Neuron (in vitro differentiated cells): ENCODE results near the gene NKPD1.

Experiments
- H2AFZ ChIP-seq: one replicate; pipeline ENCODE4 v1.6.1; 2013; ENCODE audit warnings: low read depth, mild to moderate bottlenecking, inconsistent platforms, low read length, moderate library complexity
- H3K27me3 ChIP-seq: one replicate; pipeline ENCODE4 v1.6.1; 2013; ENCODE audit warnings: low read length; ENCODE audit not compliant: insufficient read depth
- H3K36me3 ChIP-seq: one replicate; pipeline ENCODE4 v1.6.1; 2013; ENCODE audit warnings: low read length; ENCODE audit not compliant: insufficient read depth
- H3K4me1 ChIP-seq: one replicate; pipeline ENCODE4 v1.6.1; 2013; ENCODE audit warnings: low read length; ENCODE audit not compliant: insufficient read depth
- H3K4me3 ChIP-seq: 2 replicates; pipeline ENCODE4 v1.5.1; 2013; ENCODE audit warnings: mild to moderate bottlenecking, low read length, moderate library complexity
- H3K9me3 ChIP-seq: one replicate; pipeline ENCODE4 v1.6.1; 2013; ENCODE audit warnings: low read length

NKPD1 gene

GRCh38 chr19:45169602-45170001 is 8.8 kb upstream of the NKPD1 start:
- H3K4me1 ChIP-seq: peaks cover 10% of the 10 kb centered on the region
- H3K4me3 ChIP-seq: no peak overlapping the region
- H3K27me3 ChIP-seq: no peaks in the 10 kb centered on the region
- H3K36me3 ChIP-seq: no peaks in the 10 kb centered on the region
- no peak overlapping the region for H2AFZ ChIP-seq
- no peaks in the 10 kb centered on the region for H3K9me3 ChIP-seq

DNA sequence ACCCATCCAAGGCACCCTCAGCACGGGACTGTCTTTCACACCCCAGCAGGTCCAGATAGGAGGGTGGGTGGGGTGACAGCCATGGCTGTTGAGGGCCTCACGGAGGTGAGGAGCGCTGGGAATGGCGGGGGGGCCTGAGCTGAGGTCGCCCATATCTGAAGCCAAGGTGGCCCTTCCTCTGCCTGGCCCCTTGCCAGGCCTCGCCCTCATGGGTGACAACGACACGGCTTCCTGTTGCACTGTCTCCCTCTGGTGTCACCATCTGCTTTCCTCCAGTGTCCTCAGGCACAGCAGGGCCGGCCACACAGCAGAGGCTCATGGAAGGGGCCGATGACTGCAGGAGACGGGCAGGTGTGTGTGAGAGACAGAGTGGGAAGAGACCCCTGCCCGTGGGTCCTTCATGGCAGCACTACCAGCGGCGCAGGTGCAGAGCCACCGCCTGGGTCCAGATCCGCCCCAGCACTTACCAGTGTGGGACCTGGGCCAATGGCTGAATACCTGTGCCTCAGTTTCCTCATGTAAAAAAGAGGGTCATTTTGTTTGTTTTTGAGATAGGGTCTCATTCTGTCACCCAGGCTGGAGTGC is 8.1 kb upstream of the NKPD1 start:
- H3K4me1 ChIP-seq: peaks cover 10% of the 10 kb centered on the region
- H3K27me3 ChIP-seq: no peaks in the 10 kb centered on the region
- H2AFZ ChIP-seq: no peak overlapping the region
- no peaks in the 10 kb centered on the region for H3K9me3 ChIP-seq
- H3K36me3 ChIP-seq: no peaks in the 10 kb centered on the region
- no peak overlapping the region for H3K4me3 ChIP-seq

GRCh38 chr19:45166723-45167252 is 6.0 kb upstream of the NKPD1 start:
- H2AFZ ChIP-seq: no peak overlapping the region
- H3K27me3 ChIP-seq: no peaks in the 10 kb centered on the region
- no peaks in the 10 kb centered on the region for H3K36me3 ChIP-seq
- peaks cover 10% of the 10 kb centered on the region for H3K4me1 ChIP-seq
- no peak overlapping the region for H3K4me3 ChIP-seq
- H3K9me3 ChIP-seq: no peaks in the 10 kb centered on the region

DNA sequence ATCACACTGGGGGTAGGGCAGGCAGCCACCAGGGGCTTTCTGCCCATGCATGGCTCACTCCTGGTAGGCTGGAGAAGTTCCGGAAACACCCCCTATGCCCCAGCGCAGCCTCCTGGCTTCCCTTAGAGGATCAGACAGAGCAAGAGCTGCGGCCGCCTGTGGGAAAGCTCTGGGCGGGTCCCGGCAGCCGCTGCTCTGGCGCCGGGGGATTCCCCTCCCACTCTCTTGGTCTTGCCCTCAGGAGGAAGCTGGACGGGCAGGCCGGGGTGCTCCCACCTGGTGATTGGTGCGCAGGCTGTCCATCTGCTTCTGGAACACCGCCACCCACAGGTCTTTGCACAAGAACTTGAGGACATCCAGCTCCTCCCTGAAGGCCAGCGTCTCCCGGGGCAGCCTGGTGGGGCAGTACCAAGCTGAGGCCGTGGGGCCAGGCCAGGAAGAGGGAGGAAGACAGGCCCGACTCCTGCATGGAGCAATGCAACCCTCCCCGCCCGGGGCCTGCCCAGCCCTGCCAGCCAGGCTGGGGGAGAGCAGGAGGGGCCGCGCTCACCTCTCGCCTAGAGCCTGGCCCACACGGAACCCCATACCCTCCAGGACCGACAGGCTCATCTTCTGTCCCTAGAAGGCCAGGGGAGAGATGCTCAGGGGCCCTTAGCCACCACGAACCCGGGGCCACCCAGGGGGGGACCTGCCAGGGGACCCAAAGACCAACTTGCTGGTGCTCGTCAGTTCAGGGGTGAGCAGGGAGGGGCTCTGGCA is 4.0 kb upstream of the NKPD1 start:
- no peak overlapping the region for H3K4me3 ChIP-seq
- no peaks in the 10 kb centered on the region for H3K9me3 ChIP-seq
- H3K36me3 ChIP-seq: no peaks in the 10 kb centered on the region
- no peak overlapping the region for H2AFZ ChIP-seq
- H3K27me3 ChIP-seq: peaks cover 12% of the 10 kb centered on the region
- H3K4me1 ChIP-seq: peaks cover 8% of the 10 kb centered on the region

- Histone ChIP-seq H3K27me3 (peaks cover 14% of the 10 kb centered on the region), H3K4me3 (no peak overlapping the region), H2AFZ (no peak overlapping the region), H3K36me3 (no peaks in the 10 kb centered on the region), H3K4me1 (peaks cover 8% of the 10 kb centered on the region), H3K9me3 (no peaks in the 10 kb centered on the region)
Measured at GRCh38 chr19:45163751-45164460, 3.1 kb upstream of the NKPD1 start.

DNA sequence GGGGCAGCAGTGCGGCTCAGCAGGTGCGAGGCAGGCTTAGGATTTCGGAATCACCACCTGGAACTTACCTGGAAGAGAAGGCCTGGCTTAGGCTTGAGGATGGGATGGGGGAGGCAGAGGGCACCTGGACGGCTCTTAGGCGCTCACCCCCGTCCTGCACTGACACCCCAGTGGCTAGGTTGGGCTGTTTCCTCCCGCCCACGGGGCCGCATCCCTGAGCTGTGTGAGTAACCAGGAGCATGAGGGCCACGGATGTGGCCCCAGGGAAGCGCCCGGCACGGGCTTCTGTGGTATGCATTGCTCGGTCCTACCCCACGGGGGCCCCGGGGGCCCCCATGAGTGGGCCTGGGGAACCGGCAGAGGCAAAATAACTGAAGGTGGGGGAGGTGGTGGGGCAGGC is 2.4 kb upstream of the NKPD1 start:
- peaks cover 8% of the 10 kb centered on the region for H3K4me1 ChIP-seq
- no peaks in the 10 kb centered on the region for H3K9me3 ChIP-seq
- peaks cover 16% of the 10 kb centered on the region for H3K27me3 ChIP-seq
- H2AFZ ChIP-seq: no peak overlapping the region
- H3K36me3 ChIP-seq: no peaks in the 10 kb centered on the region
- H3K4me3 ChIP-seq: no peak overlapping the region

DNA sequence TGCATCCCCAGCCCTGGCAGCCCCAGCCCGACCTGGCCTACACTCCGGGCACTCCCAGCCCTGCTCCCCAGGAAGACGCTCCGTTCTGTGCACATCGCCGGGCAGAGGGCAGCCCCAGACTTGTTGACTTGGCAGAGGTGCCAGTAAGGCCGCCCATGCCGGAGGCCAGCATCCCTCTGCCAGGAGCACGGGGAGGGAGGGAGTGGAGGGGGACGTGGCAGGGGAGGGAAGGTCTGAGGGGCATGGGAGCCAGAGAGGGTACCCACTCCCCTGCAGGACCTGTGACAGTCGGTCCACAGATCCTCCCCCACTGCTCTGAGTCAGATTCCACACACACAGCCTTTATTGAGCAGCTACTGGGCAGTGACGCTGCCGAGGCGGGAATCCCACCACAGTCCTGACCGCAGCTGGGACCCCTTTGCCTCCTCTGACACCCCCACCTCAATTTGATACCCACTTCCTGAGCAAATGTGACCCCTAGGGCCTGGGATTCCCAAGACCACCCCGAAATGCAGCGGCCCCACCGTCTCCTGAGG is 1.9 kb upstream of the NKPD1 start:
- Histone ChIP-seq H3K4me1 (peaks cover 8% of the 10 kb centered on the region), H3K27me3 (peaks cover 19% of the 10 kb centered on the region), H2AFZ (no peak overlapping the region), H3K36me3 (no peaks in the 10 kb centered on the region), H3K9me3 (no peaks in the 10 kb centered on the region), H3K4me3 (no peak overlapping the region)

DNA sequence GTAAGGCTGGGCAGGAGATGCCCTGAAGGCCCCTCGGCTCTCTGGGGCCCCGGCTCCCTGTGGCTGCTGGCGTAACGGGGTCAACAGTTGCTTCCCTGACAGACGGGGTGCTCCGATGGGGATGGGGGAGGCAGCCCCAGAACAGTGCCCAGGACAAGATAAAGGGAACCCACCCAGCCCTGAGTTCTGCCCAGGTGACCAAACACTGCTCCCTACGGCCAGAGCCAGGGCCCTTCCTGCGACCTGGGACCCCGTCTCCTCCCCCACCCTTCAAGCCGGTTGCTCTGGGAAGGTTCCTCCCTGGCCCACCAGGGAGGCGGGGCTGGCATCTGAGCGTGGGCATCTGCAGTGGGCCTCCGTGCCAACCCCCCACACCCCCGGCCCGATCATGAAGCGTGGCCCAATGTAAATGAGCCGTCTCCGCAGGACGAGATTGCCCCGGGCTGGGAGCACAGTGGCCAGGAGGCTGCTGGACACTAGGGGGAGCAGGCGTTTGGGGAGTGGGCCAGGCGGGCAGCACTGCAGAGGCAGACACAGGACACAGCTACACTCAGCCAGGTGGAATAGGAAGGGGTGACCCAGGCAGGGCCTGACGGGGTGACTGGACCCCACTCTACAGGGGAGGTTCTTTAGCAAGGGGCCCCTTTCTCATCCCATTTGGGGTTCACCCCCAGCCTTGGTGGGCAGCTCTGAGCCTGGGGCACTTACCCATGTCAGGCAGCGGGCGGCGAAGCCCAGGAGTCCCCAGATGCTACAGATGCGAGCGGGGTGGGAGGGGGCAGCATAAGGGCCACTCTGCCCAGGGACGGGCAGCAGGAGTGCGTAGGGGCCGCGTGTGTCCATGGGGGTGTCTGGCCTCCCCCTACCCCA is 1.2 kb upstream of the NKPD1 start:
- no peak overlapping the region for H2AFZ ChIP-seq
- no peaks in the 10 kb centered on the region for H3K9me3 ChIP-seq
- no peak overlapping the region for H3K4me3 ChIP-seq
- peaks cover 6% of the 10 kb centered on the region for H3K4me1 ChIP-seq
- peaks cover 19% of the 10 kb centered on the region for H3K27me3 ChIP-seq
- H3K36me3 ChIP-seq: no peaks in the 10 kb centered on the region

DNA sequence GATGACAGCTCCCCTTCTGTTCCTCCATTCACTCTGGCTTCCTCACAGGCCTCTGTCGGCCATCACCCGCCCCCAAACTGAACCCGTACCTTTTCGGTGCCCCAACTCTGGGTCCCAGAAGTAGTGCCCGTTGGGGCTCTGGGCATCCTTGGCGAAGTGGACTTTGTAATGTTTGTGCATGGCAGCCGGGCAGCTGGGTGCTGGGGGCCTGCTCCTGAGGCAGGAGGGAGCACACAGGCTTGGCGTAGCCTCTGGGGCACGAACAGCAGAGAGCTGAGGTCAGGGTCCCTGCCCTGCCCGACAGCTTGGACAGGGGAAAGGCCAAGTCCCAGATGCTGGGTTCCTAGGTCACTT is 834 bp downstream of the NKPD1 start:
- Histone ChIP-seq H3K9me3 (no peaks in the 10 kb centered on the region), H3K27me3 (peaks cover 19% of the 10 kb centered on the region), H3K4me1 (no peaks in the 10 kb centered on the region), H3K4me3 (no peak overlapping the region), H2AFZ (no peak overlapping the region), H3K36me3 (no peaks in the 10 kb centered on the region)

DNA sequence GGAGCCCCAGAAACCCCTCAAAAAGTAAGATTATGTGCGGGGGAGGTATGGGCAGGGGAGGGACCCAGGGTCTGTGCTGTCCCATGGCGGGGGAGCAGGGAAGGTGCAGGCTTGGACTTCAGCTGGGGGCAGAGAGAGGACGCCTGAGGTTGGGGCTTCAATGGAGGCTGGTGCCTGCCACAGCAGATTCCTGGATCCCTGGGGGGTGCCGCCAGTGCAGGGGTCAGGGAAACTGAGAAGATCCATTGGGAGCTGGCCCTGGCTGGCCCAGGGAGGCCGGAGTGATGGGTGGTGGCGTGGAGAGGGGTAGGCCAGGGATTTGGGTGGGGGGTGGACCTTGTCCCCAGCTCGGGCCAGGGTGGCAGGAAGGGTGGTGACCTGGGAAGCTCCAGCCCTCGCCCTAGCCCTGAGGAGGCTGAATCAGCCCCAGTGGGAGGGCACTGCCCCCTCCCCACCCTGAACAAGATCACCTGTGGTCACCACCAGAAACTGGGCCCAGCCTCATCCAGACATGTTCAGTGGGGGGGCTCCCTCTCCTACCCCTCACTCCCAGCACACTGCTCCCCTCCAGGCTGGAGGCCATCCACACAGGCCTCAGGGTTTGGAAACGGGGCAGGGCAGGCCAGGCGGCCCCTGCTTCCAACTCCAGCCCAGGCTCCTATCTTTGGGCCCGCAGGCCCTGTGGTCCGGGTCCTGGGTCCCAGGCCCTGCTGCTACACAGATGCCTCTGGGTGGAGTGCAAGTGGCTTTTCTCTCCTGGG is 1.4 kb downstream of the NKPD1 start:
- Histone ChIP-seq H3K4me1 (no peaks in the 10 kb centered on the region), H3K27me3 (peaks cover 19% of the 10 kb centered on the region), H2AFZ (no peak overlapping the region), H3K36me3 (no peaks in the 10 kb centered on the region), H3K4me3 (no peak overlapping the region), H3K9me3 (no peaks in the 10 kb centered on the region)

- H3K9me3 ChIP-seq: no peaks in the 10 kb centered on the region
- H3K27me3 ChIP-seq: peaks cover 19% of the 10 kb centered on the region
- no peaks in the 10 kb centered on the region for H3K36me3 ChIP-seq
- H3K4me1 ChIP-seq: no peaks in the 10 kb centered on the region
- H3K4me3 ChIP-seq: no peak overlapping the region
- no peak overlapping the region for H2AFZ ChIP-seq
Measured at GRCh38 chr19:45158503-45159209, 2.1 kb downstream of the NKPD1 start.
